ENCODE measurements around the gene UCHL1. TPM values are rescaled to one million over a fixed set of nuclear protein-coding genes. Genes with fewer than 3 reads are reported as not detected.
"Not testable (repeated sequence)": the region's sequence is repeated elsewhere in the genome, so short reads cannot be mapped to it uniquely, and the experiment has no call there.

The UCHL1 gene
- total RNA-seq, 1 donor from 2014 or later: 12.8 TPM

- DNase-seq (ENCODE audit: low spot score): no peak
Measured at GRCh38 chr4:41290479-41290878, 33.8 kb downstream of the UCHL1 start.

- DNase-seq (ENCODE audit: low spot score): no peak
Measured at GRCh38 chr4:41294445-41295062, 37.8 kb downstream of the UCHL1 start.

- DNase-seq (ENCODE audit: low spot score): no peak
Measured at GRCh38 chr4:41296995-41297394, 40.3 kb downstream of the UCHL1 start.

- no peak for DNase-seq (ENCODE audit: low spot score)
Measured at GRCh38 chr4:41297832-41298231, 41.1 kb downstream of the UCHL1 start.

GRCh38 chr4:41299486-41299885, 42.8 kb downstream of the UCHL1 start:
- no peak for DNase-seq (ENCODE audit: low spot score)

- DNase-seq (ENCODE audit: low spot score): no peak
Measured at GRCh38 chr4:41301137-41301536, 44.4 kb downstream of the UCHL1 start.

- no peak for DNase-seq (ENCODE audit: low spot score)
Measured at GRCh38 chr4:41303372-41304118, 46.8 kb downstream of the UCHL1 start.

- no peak for DNase-seq (ENCODE audit: low spot score)
Measured at GRCh38 chr4:41304221-41304620, 47.5 kb downstream of the UCHL1 start.

- DNase-seq (ENCODE audit: low spot score): no peak
Measured at GRCh38 chr4:41305476-41305875, 48.7 kb downstream of the UCHL1 start.

GRCh38 chr4:41307638-41308037, 50.9 kb downstream of the UCHL1 start:
- DNase-seq (ENCODE audit: low spot score): no peak

GRCh38 chr4:41308398-41308797, 51.7 kb downstream of the UCHL1 start:
- no peak for DNase-seq (ENCODE audit: low spot score)

GRCh38 chr4:41315426-41315825, 58.7 kb downstream of the UCHL1 start:
- DNase-seq (ENCODE audit: low spot score): not testable (repeated sequence)

- no peak for DNase-seq (ENCODE audit: low spot score)
Measured at GRCh38 chr4:41315862-41316261, 59.1 kb downstream of the UCHL1 start.

Other genes starting within 250 kb of the UCHL1 start
- gene APBB2, start 42.4 kb upstream of the UCHL1 start, total RNA-seq: 44.9 TPM

Measured in mucosa of gallbladder (tissue), 1 donor.